ENCODE results near the gene AADACL4.

AADACL4 gene

DNA sequence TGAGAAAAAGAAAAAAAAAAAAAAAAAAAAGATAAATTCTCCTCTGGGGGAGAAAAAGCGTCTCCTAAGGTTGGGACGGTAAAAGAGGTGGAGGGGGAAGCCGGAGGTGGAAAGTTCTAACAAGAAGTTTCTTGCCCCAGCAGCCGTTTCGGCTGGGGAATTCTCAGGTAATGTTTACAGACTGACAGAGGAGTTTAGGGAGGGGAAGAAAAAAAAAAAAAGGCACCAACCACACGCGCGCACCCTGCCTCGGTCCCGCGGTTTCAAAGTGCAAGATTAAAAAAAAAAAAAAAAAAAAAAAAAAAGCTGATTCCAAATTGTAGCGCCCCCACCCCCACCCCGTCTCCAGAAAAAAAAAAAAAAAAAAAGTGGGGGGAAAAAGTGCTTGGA, 26.4 kb upstream of the AADACL4 start:
- Histone ChIP-seq H3K18ac (ENCODE audit: low read length) (peak overlapping the region; percentile 6), H3K27ac (ENCODE audit: low read depth, low read length) (peak overlapping the region; percentile 40), H3K36me3 (ENCODE audit: control insufficient read depth, insufficient read depth, low read length) (no peaks in the 10 kb centered on the region), H3K23ac (ENCODE audit: low read length) (no peak overlapping the region), H3K27me3 (ENCODE audit: insufficient read depth, low read length, poor library complexity) (no peaks in the 10 kb centered on the region), H3K56ac (ENCODE audit: low read length) (peak overlapping the region; percentile 89), H4K5ac (ENCODE audit: low read length) (no peak overlapping the region), H2BK5ac (ENCODE audit: low read length) (no peak overlapping the region), H3K4me3 (ENCODE audit: low read length) (peak overlapping the region; percentile 76), H2BK15ac (replicated peaks; ENCODE audit: low read depth) (no peak overlapping the region), H3K4me1 (ENCODE audit: control insufficient read depth, low read depth, low read length) (peaks cover 7% of the 10 kb centered on the region), H2AK5ac (ENCODE audit: low read length) (no peak overlapping the region), H4K8ac (ENCODE audit: low read depth, low read length) (no peak overlapping the region), H2BK120ac (ENCODE audit: low read depth, low read length) (no peak overlapping the region), H3K9ac (ENCODE audit: low read length) (peak overlapping the region; percentile 55), H3K79me1 (ENCODE audit: low read length) (no peaks in the 10 kb centered on the region), H3K4me2 (ENCODE audit: low read length) (peak overlapping the region; percentile 88), H3K4ac (ENCODE audit: low read depth, low read length) (no peak overlapping the region), H3K79me2 (ENCODE audit: control insufficient read depth, insufficient read depth, low read length) (no peaks in the 10 kb centered on the region)
- peak; percentile 54 for DNase-seq
- WGBS (ENCODE audit: extremely low coverage, insufficient coverage, low lambda C conversion rate) = no CpG with 5 or more reads among the region's 13 CpGs

DNA sequence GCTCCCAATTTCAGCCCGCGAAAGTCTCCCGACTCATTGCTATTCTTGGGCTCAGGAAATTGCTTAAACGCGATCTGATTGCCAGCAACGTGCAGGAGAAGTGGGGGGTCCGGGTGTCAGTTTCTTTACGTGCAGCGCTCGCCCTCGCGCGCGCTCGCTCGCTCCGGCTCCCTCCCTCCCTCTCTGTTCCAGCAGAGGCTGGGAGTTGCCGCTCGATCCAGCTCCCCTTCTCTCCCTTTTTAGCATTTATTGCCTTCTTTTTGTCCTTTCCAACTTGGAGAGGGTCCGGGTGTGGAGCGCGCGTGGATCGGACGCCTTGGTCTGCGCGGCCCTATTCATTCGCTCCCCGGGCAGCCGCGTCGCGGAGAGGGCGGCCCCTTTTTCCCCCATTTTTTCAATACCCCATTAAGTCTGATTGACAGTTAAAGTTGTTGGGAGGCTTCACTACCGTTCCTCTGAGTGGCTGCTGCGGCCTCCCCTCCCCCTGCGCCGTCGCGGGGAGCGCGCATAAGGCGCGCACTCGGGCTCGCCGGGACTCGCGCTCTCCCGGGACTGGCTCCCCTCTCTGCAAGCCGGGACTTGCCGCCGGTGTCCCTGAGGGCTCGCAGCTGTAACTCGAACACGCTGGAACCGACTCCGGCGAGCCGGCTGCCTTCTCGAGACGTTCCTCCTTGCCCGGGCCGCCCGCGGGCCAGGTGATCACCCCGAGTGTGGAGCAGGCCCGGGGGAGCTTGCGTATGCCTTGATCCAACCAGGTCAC, 25.8 kb upstream of the AADACL4 start, which contains the start of gene DHRS3:
TSS of gene DHRS3 (minus strand) at position 310 of the 760 bp plus-strand sequence. CDS start 862 bp downstream, outside the sequence.
- H2BK120ac ChIP-seq (ENCODE audit: low read depth, low read length) = no peak within 1 kb of the TSS
- H3K79me1 ChIP-seq (ENCODE audit: low read length) = no peaks in the 10 kb centered on the region
- H3K9ac ChIP-seq (ENCODE audit: low read length) = peak within 1 kb of the TSS; percentile 55
- DNase-seq = peak; percentile 88
- peak within 1 kb of the TSS; percentile 76 for H3K4me3 ChIP-seq (ENCODE audit: low read length)
- peaks cover 7% of the 10 kb centered on the region for H3K4me1 ChIP-seq (ENCODE audit: control insufficient read depth, low read depth, low read length)
- H3K27ac ChIP-seq (ENCODE audit: low read depth, low read length) = peak within 1 kb of the TSS; percentile 40
- H2AK5ac ChIP-seq (ENCODE audit: low read length) = no peak within 1 kb of the TSS
- peak within 1 kb of the TSS; percentile 1 for H2BK15ac ChIP-seq (replicated peaks; ENCODE audit: low read depth)
- H3K23ac ChIP-seq (ENCODE audit: low read length) = peak within 1 kb of the TSS; percentile 35
- no peaks in the 10 kb centered on the region for H3K27me3 ChIP-seq (ENCODE audit: insufficient read depth, low read length, poor library complexity)
- no peaks in the 10 kb centered on the region for H3K36me3 ChIP-seq (ENCODE audit: control insufficient read depth, insufficient read depth, low read length)
- peak within 1 kb of the TSS; percentile 26 for H3K4ac ChIP-seq (ENCODE audit: low read depth, low read length)
- H3K4me2 ChIP-seq (ENCODE audit: low read length) = peak within 1 kb of the TSS; percentile 88
- H3K79me2 ChIP-seq (ENCODE audit: control insufficient read depth, insufficient read depth, low read length) = no peaks in the 10 kb centered on the region
- peak within 1 kb of the TSS; percentile 89 for H3K56ac ChIP-seq (ENCODE audit: low read length)
- H2BK5ac ChIP-seq (ENCODE audit: low read length) = peak within 1 kb of the TSS; percentile 69
- no CpG with 5 or more reads among the region's 69 CpGs for WGBS (ENCODE audit: extremely low coverage, insufficient coverage, low lambda C conversion rate)
- H4K5ac ChIP-seq (ENCODE audit: low read length) = no peak within 1 kb of the TSS
- no peak within 1 kb of the TSS for H4K8ac ChIP-seq (ENCODE audit: low read depth, low read length)
- peak within 1 kb of the TSS; percentile 72 for H3K18ac ChIP-seq (ENCODE audit: low read length)

DNA sequence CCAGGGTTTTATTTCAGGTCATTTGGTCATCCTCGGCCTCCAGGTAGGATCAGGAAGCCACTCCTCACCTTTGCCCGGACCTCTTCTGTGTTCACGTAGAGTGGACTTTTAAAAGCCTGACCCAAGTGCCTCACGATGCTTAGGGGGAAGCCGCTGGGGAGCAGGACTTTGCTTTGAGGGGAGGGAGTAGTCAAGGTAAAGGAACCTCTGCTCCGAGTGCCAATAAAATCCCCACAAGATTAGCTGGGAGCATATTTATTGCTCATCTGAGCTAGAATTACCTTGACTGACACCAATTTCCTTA, 25.3 kb upstream of the AADACL4 start:
- Histone ChIP-seq H2BK5ac (ENCODE audit: low read length) (peak overlapping the region; percentile 69), H3K4me3 (ENCODE audit: low read length) (peak overlapping the region; percentile 76), H3K18ac (ENCODE audit: low read length) (peak overlapping the region; percentile 6), H4K8ac (ENCODE audit: low read depth, low read length) (no peak overlapping the region), H2BK120ac (ENCODE audit: low read depth, low read length) (no peak overlapping the region), H3K36me3 (ENCODE audit: control insufficient read depth, insufficient read depth, low read length) (no peaks in the 10 kb centered on the region), H3K79me2 (ENCODE audit: control insufficient read depth, insufficient read depth, low read length) (no peaks in the 10 kb centered on the region), H3K4ac (ENCODE audit: low read depth, low read length) (no peak overlapping the region), H2BK15ac (replicated peaks; ENCODE audit: low read depth) (peak overlapping the region; percentile 1), H3K27ac (ENCODE audit: low read depth, low read length) (peak overlapping the region; percentile 40), H3K9ac (ENCODE audit: low read length) (peak overlapping the region; percentile 55), H3K79me1 (ENCODE audit: low read length) (no peaks in the 10 kb centered on the region), H3K56ac (ENCODE audit: low read length) (peak overlapping the region; percentile 89), H4K5ac (ENCODE audit: low read length) (no peak overlapping the region), H3K23ac (ENCODE audit: low read length) (no peak overlapping the region), H3K4me2 (ENCODE audit: low read length) (peak overlapping the region; percentile 88), H3K4me1 (ENCODE audit: control insufficient read depth, low read depth, low read length) (peaks cover 7% of the 10 kb centered on the region), H2AK5ac (ENCODE audit: low read length) (no peak overlapping the region), H3K27me3 (ENCODE audit: insufficient read depth, low read length, poor library complexity) (no peaks in the 10 kb centered on the region)
- WGBS (ENCODE audit: extremely low coverage, insufficient coverage, low lambda C conversion rate) = no CpG with 5 or more reads among the region's 6 CpGs
- DNase-seq = no peak

DNA sequence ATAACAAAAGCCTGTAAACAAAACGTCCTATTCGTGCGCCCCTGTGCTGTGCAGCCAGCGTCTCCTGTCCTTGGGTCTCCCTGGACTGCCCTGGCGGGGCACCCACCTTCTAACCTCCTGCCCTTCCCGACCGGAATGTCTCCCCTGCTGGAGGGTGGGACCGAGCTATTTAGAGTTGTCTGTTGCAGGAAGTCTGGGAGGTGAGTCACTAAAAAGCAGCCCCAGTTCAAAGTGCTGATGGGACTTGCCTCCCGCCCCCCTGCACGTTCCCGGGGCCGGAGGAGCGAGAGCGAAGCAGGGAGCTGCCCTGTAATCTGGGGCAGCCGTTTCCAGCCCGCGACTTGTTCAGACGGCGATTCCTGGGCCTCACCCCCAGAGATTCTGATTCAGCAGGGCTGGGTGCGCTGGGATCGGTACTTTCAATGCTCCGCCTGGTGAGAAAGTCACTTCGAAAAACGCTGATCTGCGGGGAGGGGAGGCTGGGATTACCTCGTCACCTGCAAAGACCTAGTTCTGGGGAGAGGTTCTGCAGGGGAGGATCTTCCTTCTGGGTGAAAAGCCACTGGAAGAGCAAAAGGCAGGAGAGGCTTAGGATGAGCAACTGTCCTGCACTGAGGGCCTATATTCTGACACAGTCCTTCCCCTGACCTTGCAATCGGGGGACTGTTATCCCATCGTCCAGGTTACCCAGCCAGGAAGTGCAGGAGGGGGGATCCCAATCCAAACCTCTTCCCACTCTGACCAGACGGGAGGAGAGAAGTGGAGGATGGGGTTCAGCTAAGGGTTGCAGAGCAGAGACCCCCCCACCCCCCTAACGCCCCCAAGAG, 24.7 kb upstream of the AADACL4 start:
- Histone ChIP-seq H3K79me1 (ENCODE audit: low read length) (no peaks in the 10 kb centered on the region), H3K27ac (ENCODE audit: low read depth, low read length) (peak overlapping the region; percentile 40), H3K23ac (ENCODE audit: low read length) (no peak overlapping the region), H2BK5ac (ENCODE audit: low read length) (no peak overlapping the region), H3K4ac (ENCODE audit: low read depth, low read length) (no peak overlapping the region), H2BK120ac (ENCODE audit: low read depth, low read length) (no peak overlapping the region), H4K5ac (ENCODE audit: low read length) (no peak overlapping the region), H3K4me1 (ENCODE audit: control insufficient read depth, low read depth, low read length) (peaks cover 7% of the 10 kb centered on the region), H2AK5ac (ENCODE audit: low read length) (no peak overlapping the region), H3K18ac (ENCODE audit: low read length) (no peak overlapping the region), H3K4me3 (ENCODE audit: low read length) (peak overlapping the region; percentile 76), H3K56ac (ENCODE audit: low read length) (peak overlapping the region; percentile 89), H4K8ac (ENCODE audit: low read depth, low read length) (no peak overlapping the region), H3K79me2 (ENCODE audit: control insufficient read depth, insufficient read depth, low read length) (no peaks in the 10 kb centered on the region), H3K4me2 (ENCODE audit: low read length) (peak overlapping the region; percentile 88), H3K27me3 (ENCODE audit: insufficient read depth, low read length, poor library complexity) (no peaks in the 10 kb centered on the region), H3K36me3 (ENCODE audit: control insufficient read depth, insufficient read depth, low read length) (no peaks in the 10 kb centered on the region), H2BK15ac (replicated peaks; ENCODE audit: low read depth) (no peak overlapping the region), H3K9ac (ENCODE audit: low read length) (peak overlapping the region; percentile 55)
- peak; percentile 97 for DNase-seq
- WGBS (ENCODE audit: extremely low coverage, insufficient coverage, low lambda C conversion rate) = no CpG with 5 or more reads among the region's 30 CpGs

GRCh38 chr1:12619792-12620487, 23.9 kb upstream of the AADACL4 start:
- Histone ChIP-seq H3K27ac (ENCODE audit: low read depth, low read length) (no peak overlapping the region), H3K79me2 (ENCODE audit: control insufficient read depth, insufficient read depth, low read length) (no peaks in the 10 kb centered on the region)

More at GRCh38 chr1:12619792-12620487, 23.9 kb upstream of the AADACL4 start:
- Histone ChIP-seq H3K4me3 (ENCODE audit: low read length) (no peak overlapping the region), H3K18ac (ENCODE audit: low read length) (no peak overlapping the region), H4K8ac (ENCODE audit: low read depth, low read length) (no peak overlapping the region), H3K36me3 (ENCODE audit: control insufficient read depth, insufficient read depth, low read length) (no peaks in the 10 kb centered on the region), H3K9ac (ENCODE audit: low read length) (peak overlapping the region; percentile 55), H3K56ac (ENCODE audit: low read length) (peak overlapping the region; percentile 89), H3K4me1 (ENCODE audit: control insufficient read depth, low read depth, low read length) (peaks cover 7% of the 10 kb centered on the region), H3K4ac (ENCODE audit: low read depth, low read length) (no peak overlapping the region), H3K79me1 (ENCODE audit: low read length) (no peaks in the 10 kb centered on the region), H2BK120ac (ENCODE audit: low read depth, low read length) (no peak overlapping the region), H4K5ac (ENCODE audit: low read length) (no peak overlapping the region), H2AK5ac (ENCODE audit: low read length) (no peak overlapping the region), H2BK15ac (replicated peaks; ENCODE audit: low read depth) (no peak overlapping the region), H3K23ac (ENCODE audit: low read length) (no peak overlapping the region), H2BK5ac (ENCODE audit: low read length) (no peak overlapping the region), H3K27me3 (ENCODE audit: insufficient read depth, low read length, poor library complexity) (no peaks in the 10 kb centered on the region), H3K4me2 (ENCODE audit: low read length) (peak overlapping the region; percentile 88)
- DNase-seq = peak; percentile 93
- no CpG with 5 or more reads among the region's 23 CpGs for WGBS (ENCODE audit: extremely low coverage, insufficient coverage, low lambda C conversion rate)
